A673 (cell line): ENCODE results near the gene ARHGDIB.

Source experiments
- EZH2 ChIP-seq: fragments of 200-600 bp; sonication (generic); IDR thresholded peaks from 2 replicates; pipeline ENCODE4 v1.6.1; 2017; ENCODE audit warnings: borderline replicate concordance, low read depth, mild to moderate bottlenecking, mixed read lengths, antibody characterized with exemption, low read length; ENCODE audit not compliant: poor library complexity, severe bottlenecking
- TF ChIP-seq, protein P1 (sequence below): fragments of 300-800, 200-600 bp; sonication (generic); conservative IDR thresholded peaks from 2 replicates; pipeline ENCODE4 v1.5.1; 2017; ENCODE audit warnings: low read depth, mild to moderate bottlenecking, antibody characterized with exemption, low read length, moderate library complexity, mixed read lengths

GRCh38 chr12:14919455-14919854 lies 41.9 kb downstream of the ARHGDIB start:
- TF ChIP-seq, protein P1, sequence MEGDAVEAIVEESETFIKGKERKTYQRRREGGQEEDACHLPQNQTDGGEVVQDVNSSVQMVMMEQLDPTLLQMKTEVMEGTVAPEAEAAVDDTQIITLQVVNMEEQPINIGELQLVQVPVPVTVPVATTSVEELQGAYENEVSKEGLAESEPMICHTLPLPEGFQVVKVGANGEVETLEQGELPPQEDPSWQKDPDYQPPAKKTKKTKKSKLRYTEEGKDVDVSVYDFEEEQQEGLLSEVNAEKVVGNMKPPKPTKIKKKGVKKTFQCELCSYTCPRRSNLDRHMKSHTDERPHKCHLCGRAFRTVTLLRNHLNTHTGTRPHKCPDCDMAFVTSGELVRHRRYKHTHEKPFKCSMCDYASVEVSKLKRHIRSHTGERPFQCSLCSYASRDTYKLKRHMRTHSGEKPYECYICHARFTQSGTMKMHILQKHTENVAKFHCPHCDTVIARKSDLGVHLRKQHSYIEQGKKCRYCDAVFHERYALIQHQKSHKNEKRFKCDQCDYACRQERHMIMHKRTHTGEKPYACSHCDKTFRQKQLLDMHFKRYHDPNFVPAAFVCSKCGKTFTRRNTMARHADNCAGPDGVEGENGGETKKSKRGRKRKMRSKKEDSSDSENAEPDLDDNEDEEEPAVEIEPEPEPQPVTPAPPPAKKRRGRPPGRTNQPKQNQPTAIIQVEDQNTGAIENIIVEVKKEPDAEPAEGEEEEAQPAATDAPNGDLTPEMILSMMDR: no peak
- TF ChIP-seq EZH2: no peak
